Measurements from ENCODE around the gene SUCNR1. TPM values are rescaled to one million over a fixed set of nuclear protein-coding genes. Genes with fewer than 3 reads are reported as not detected.

SUCNR1 gene
- total RNA-seq, 1 donor from 2014 or later = 0.52 TPM

- Histone ChIP-seq H3K27me3 (ENCODE audit: control insufficient read depth in 3 of 3, insufficient read depth in 3 of 3, low read length in 3 of 3) (no peaks in the 10 kb centered on the region), H3K27ac (ENCODE audit: low read depth, low read length) (no peak overlapping the region), H3K9ac (ENCODE audit: low read depth in 1 of 3, low read length in 3 of 3) (no peak overlapping the region), H3K9me3 (ENCODE audit: control insufficient read depth in 3 of 3, low read length in 3 of 3) (no peaks in the 10 kb centered on the region), H3K4me3 (ENCODE audit: low read length in 3 of 3) (no peak overlapping the region), H3K4me1 (ENCODE audit: control insufficient read depth in 3 of 3, insufficient read depth in 3 of 3, low read length in 3 of 3) (peaks cover 0 to 12% (median 4%) of the 10 kb centered on the region in 3 donors), H3K36me3 (ENCODE audit: control insufficient read depth in 3 of 3, insufficient read depth in 3 of 3, low read length in 3 of 3) (no peaks in the 10 kb centered on the region)
These were observed 27.0 kb downstream of the SUCNR1 start for GRCh38 chr3:151900460-151900859.

- H3K4me3 ChIP-seq (ENCODE audit: low read length in 3 of 3) = no peak overlapping the region
- H3K4me1 ChIP-seq (ENCODE audit: control insufficient read depth in 3 of 3, insufficient read depth in 3 of 3, low read length in 3 of 3) = peaks cover 0 to 12% (median 4%) of the 10 kb centered on the region in 3 donors
- H3K9me3 ChIP-seq (ENCODE audit: control insufficient read depth in 3 of 3, low read length in 3 of 3) = no peaks in the 10 kb centered on the region
- H3K27me3 ChIP-seq (ENCODE audit: control insufficient read depth in 3 of 3, insufficient read depth in 3 of 3, low read length in 3 of 3) = no peaks in the 10 kb centered on the region
- no peak overlapping the region for H3K27ac ChIP-seq (ENCODE audit: low read depth, low read length)
- no peak overlapping the region for H3K9ac ChIP-seq (ENCODE audit: low read depth in 1 of 3, low read length in 3 of 3)
- no peaks in the 10 kb centered on the region for H3K36me3 ChIP-seq (ENCODE audit: control insufficient read depth in 3 of 3, insufficient read depth in 3 of 3, low read length in 3 of 3)
These were observed 27.6 kb downstream of the SUCNR1 start for GRCh38 chr3:151900884-151901643.

- Histone ChIP-seq H3K4me3 (ENCODE audit: low read length in 3 of 3) (peak overlapping the region in 1 of 3 donors; percentile 18), H3K9me3 (ENCODE audit: control insufficient read depth in 3 of 3, low read length in 3 of 3) (no peaks in the 10 kb centered on the region), H3K27me3 (ENCODE audit: control insufficient read depth in 3 of 3, insufficient read depth in 3 of 3, low read length in 3 of 3) (no peaks in the 10 kb centered on the region), H3K4me1 (ENCODE audit: control insufficient read depth in 3 of 3, insufficient read depth in 3 of 3, low read length in 3 of 3) (peaks cover 0 to 12% (median 4%) of the 10 kb centered on the region in 3 donors), H3K36me3 (ENCODE audit: control insufficient read depth in 3 of 3, insufficient read depth in 3 of 3, low read length in 3 of 3) (no peaks in the 10 kb centered on the region), H3K27ac (ENCODE audit: low read depth, low read length) (peak overlapping the region; percentile 2), H3K9ac (ENCODE audit: low read depth in 1 of 3, low read length in 3 of 3) (no peak overlapping the region)
These were observed 28.3 kb downstream of the SUCNR1 start for GRCh38 chr3:151901644-151902285.

- no peak overlapping the region for H3K27ac ChIP-seq (ENCODE audit: low read depth, low read length)
- H3K36me3 ChIP-seq (ENCODE audit: control insufficient read depth in 3 of 3, insufficient read depth in 3 of 3, low read length in 3 of 3) = no peaks in the 10 kb centered on the region
- H3K9me3 ChIP-seq (ENCODE audit: control insufficient read depth in 3 of 3, low read length in 3 of 3) = no peaks in the 10 kb centered on the region
- H3K9ac ChIP-seq (ENCODE audit: low read depth in 1 of 3, low read length in 3 of 3) = no peak overlapping the region
- no peak overlapping the region for H3K4me3 ChIP-seq (ENCODE audit: low read length in 3 of 3)
- H3K27me3 ChIP-seq (ENCODE audit: control insufficient read depth in 3 of 3, insufficient read depth in 3 of 3, low read length in 3 of 3) = no peaks in the 10 kb centered on the region
- H3K4me1 ChIP-seq (ENCODE audit: control insufficient read depth in 3 of 3, insufficient read depth in 3 of 3, low read length in 3 of 3) = peaks cover 0 to 12% (median 4%) of the 10 kb centered on the region in 3 donors
These were observed 30.1 kb downstream of the SUCNR1 start for GRCh38 chr3:151903501-151903991.

DNA sequence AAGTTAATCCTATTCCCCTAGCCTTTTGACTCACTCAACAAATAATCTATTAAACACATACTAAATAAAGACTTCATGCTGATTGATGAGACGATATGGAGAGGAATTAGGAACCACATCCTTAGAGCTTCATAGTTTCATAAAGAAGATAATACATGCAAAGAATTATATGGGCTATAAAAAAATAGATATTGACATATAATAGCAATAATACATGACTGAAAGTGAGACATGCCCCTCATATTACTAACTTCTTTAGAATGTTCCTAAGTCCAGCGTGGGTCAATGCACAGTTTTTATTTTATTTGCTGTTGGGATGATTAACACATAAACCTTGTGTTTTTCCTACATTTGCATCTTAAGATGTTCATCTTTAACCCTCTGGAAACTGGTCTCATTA lies 32.2 kb downstream of the SUCNR1 start:
- H3K4me3 ChIP-seq (ENCODE audit: low read length in 3 of 3) = no peak overlapping the region
- no peaks in the 10 kb centered on the region for H3K27me3 ChIP-seq (ENCODE audit: control insufficient read depth in 3 of 3, insufficient read depth in 3 of 3, low read length in 3 of 3)
- H3K4me1 ChIP-seq (ENCODE audit: control insufficient read depth in 3 of 3, insufficient read depth in 3 of 3, low read length in 3 of 3) = peaks cover 0 to 12% (median 4%) of the 10 kb centered on the region in 3 donors
- no peak overlapping the region for H3K9ac ChIP-seq (ENCODE audit: low read depth in 1 of 3, low read length in 3 of 3)
- H3K27ac ChIP-seq (ENCODE audit: low read depth, low read length) = no peak overlapping the region
- H3K36me3 ChIP-seq (ENCODE audit: control insufficient read depth in 3 of 3, insufficient read depth in 3 of 3, low read length in 3 of 3) = no peaks in the 10 kb centered on the region
- no peaks in the 10 kb centered on the region for H3K9me3 ChIP-seq (ENCODE audit: control insufficient read depth in 3 of 3, low read length in 3 of 3)

- H3K27me3 ChIP-seq (ENCODE audit: control insufficient read depth in 3 of 3, insufficient read depth in 3 of 3, low read length in 3 of 3) = no peaks in the 10 kb centered on the region
- no peak overlapping the region for H3K4me3 ChIP-seq (ENCODE audit: low read length in 3 of 3)
- H3K36me3 ChIP-seq (ENCODE audit: control insufficient read depth in 3 of 3, insufficient read depth in 3 of 3, low read length in 3 of 3) = no peaks in the 10 kb centered on the region
- no peaks in the 10 kb centered on the region for H3K9me3 ChIP-seq (ENCODE audit: control insufficient read depth in 3 of 3, low read length in 3 of 3)
- H3K27ac ChIP-seq (ENCODE audit: low read depth, low read length) = no peak overlapping the region
- H3K9ac ChIP-seq (ENCODE audit: low read depth in 1 of 3, low read length in 3 of 3) = no peak overlapping the region
- H3K4me1 ChIP-seq (ENCODE audit: control insufficient read depth in 3 of 3, insufficient read depth in 3 of 3, low read length in 3 of 3) = peaks cover 0 to 12% (median 4%) of the 10 kb centered on the region in 3 donors
These were observed 33.3 kb downstream of the SUCNR1 start for GRCh38 chr3:151906751-151907150.

DNA sequence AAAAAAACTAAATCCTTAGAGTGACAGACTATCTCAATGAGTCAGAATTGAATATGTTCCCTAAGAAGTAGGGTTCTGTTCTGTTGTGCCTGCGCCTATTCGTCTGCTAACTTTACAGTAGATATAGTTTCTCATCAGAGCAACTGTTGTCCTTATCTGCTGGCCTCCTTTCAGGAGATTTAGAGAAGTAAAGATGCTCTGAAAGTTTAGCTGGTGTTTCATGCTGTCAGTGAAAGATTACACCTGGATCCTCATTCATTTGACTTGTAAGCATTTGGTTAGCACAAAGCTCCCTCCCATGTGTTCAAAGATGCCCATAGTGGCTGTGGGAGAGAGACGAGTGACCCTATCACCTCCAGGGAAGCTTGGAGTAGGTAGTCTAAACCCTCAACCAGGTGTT lies 35.0 kb downstream of the SUCNR1 start:
- Histone ChIP-seq H3K9ac (ENCODE audit: low read depth in 1 of 3, low read length in 3 of 3) (no peak overlapping the region), H3K36me3 (ENCODE audit: control insufficient read depth in 3 of 3, insufficient read depth in 3 of 3, low read length in 3 of 3) (no peaks in the 10 kb centered on the region), H3K27me3 (ENCODE audit: control insufficient read depth in 3 of 3, insufficient read depth in 3 of 3, low read length in 3 of 3) (no peaks in the 10 kb centered on the region), H3K27ac (ENCODE audit: low read depth, low read length) (no peak overlapping the region), H3K9me3 (ENCODE audit: control insufficient read depth in 3 of 3, low read length in 3 of 3) (no peaks in the 10 kb centered on the region), H3K4me3 (ENCODE audit: low read length in 3 of 3) (no peak overlapping the region), H3K4me1 (ENCODE audit: control insufficient read depth in 3 of 3, insufficient read depth in 3 of 3, low read length in 3 of 3) (peaks cover 0 to 4% (median 1%) of the 10 kb centered on the region in 3 donors)

GRCh38 chr3:151909681-151910405 lies 36.4 kb downstream of the SUCNR1 start:
- Histone ChIP-seq H3K4me1 (ENCODE audit: control insufficient read depth in 3 of 3, insufficient read depth in 3 of 3, low read length in 3 of 3) (no peaks in the 10 kb centered on the region), H3K4me3 (ENCODE audit: low read length in 3 of 3) (no peak overlapping the region), H3K9ac (ENCODE audit: low read depth in 1 of 3, low read length in 3 of 3) (no peak overlapping the region), H3K9me3 (ENCODE audit: control insufficient read depth in 3 of 3, low read length in 3 of 3) (no peaks in the 10 kb centered on the region), H3K27me3 (ENCODE audit: control insufficient read depth in 3 of 3, insufficient read depth in 3 of 3, low read length in 3 of 3) (no peaks in the 10 kb centered on the region), H3K36me3 (ENCODE audit: control insufficient read depth in 3 of 3, insufficient read depth in 3 of 3, low read length in 3 of 3) (no peaks in the 10 kb centered on the region), H3K27ac (ENCODE audit: low read depth, low read length) (no peak overlapping the region)

- H3K27ac ChIP-seq (ENCODE audit: low read depth, low read length) = no peak overlapping the region
- no peaks in the 10 kb centered on the region for H3K4me1 ChIP-seq (ENCODE audit: control insufficient read depth in 3 of 3, insufficient read depth in 3 of 3, low read length in 3 of 3)
- no peaks in the 10 kb centered on the region for H3K9me3 ChIP-seq (ENCODE audit: control insufficient read depth in 3 of 3, low read length in 3 of 3)
- no peaks in the 10 kb centered on the region for H3K27me3 ChIP-seq (ENCODE audit: control insufficient read depth in 3 of 3, insufficient read depth in 3 of 3, low read length in 3 of 3)
- no peak overlapping the region for H3K4me3 ChIP-seq (ENCODE audit: low read length in 3 of 3)
- H3K9ac ChIP-seq (ENCODE audit: low read depth in 1 of 3, low read length in 3 of 3) = no peak overlapping the region
- H3K36me3 ChIP-seq (ENCODE audit: control insufficient read depth in 3 of 3, insufficient read depth in 3 of 3, low read length in 3 of 3) = no peaks in the 10 kb centered on the region
These were observed 38.0 kb downstream of the SUCNR1 start for GRCh38 chr3:151911462-151911861.

- H3K27me3 ChIP-seq (ENCODE audit: control insufficient read depth in 3 of 3, insufficient read depth in 3 of 3, low read length in 3 of 3) = no peaks in the 10 kb centered on the region
- no peak overlapping the region for H3K27ac ChIP-seq (ENCODE audit: low read depth, low read length)
- no peaks in the 10 kb centered on the region for H3K36me3 ChIP-seq (ENCODE audit: control insufficient read depth in 3 of 3, insufficient read depth in 3 of 3, low read length in 3 of 3)
- no peak overlapping the region for H3K9ac ChIP-seq (ENCODE audit: low read depth in 1 of 3, low read length in 3 of 3)
- no peaks in the 10 kb centered on the region for H3K9me3 ChIP-seq (ENCODE audit: control insufficient read depth in 3 of 3, low read length in 3 of 3)
- no peaks in the 10 kb centered on the region for H3K4me1 ChIP-seq (ENCODE audit: control insufficient read depth in 3 of 3, insufficient read depth in 3 of 3, low read length in 3 of 3)
- H3K4me3 ChIP-seq (ENCODE audit: low read length in 3 of 3) = no peak overlapping the region
These were observed 38.6 kb downstream of the SUCNR1 start for GRCh38 chr3:151912028-151912427.

Measured in skeletal muscle tissue (tissue), 4 donors.